ENCODE results near the gene RNGTT.

- TF ChIP-seq CTCF (conservative IDR thresholded peaks at IDR 0.05; ENCODE audit: low read length): no peak
- TF ChIP-seq EZH2phosphoT487 (IDR thresholded peaks at IDR 0.05; ENCODE audit: borderline replicate concordance): no peak
These were observed 1.1 kb upstream of the RNGTT start for GRCh38 chr6:88964509-88964908.

Measured in Loucy (cell line).